Mammary epithelial cell (primary cell): Measurements from ENCODE around the gene HNRNPCL1.
"Not testable (repeated sequence)": the region's sequence is repeated elsewhere in the genome, so short reads cannot be mapped to it uniquely, and the experiment has no call there.

Experiments
- CTCF ChIP-seq, 2 donors: IDR thresholded peaks in 1 of 2; conservative IDR thresholded peaks in 1 of 2; 2 replicates each; pipeline ENCODE4 v1.5.1; 2011 to 2012; ENCODE audit warnings: inconsistent platforms in 2 of 2, low read length in 2 of 2, mild to moderate bottlenecking in 2 of 2, control low read depth in 1 of 2, low read depth in 1 of 2; ENCODE audit not compliant: insufficient read depth in 1 of 2; ENCODE audit errors: extremely low read depth in 1 of 2
- EZH2 ChIP-seq: IDR thresholded peaks from 2 replicates; pipeline ENCODE4 v1.6.1; 2012; ENCODE audit warnings: low read length, inconsistent platforms, borderline replicate concordance

DNA sequence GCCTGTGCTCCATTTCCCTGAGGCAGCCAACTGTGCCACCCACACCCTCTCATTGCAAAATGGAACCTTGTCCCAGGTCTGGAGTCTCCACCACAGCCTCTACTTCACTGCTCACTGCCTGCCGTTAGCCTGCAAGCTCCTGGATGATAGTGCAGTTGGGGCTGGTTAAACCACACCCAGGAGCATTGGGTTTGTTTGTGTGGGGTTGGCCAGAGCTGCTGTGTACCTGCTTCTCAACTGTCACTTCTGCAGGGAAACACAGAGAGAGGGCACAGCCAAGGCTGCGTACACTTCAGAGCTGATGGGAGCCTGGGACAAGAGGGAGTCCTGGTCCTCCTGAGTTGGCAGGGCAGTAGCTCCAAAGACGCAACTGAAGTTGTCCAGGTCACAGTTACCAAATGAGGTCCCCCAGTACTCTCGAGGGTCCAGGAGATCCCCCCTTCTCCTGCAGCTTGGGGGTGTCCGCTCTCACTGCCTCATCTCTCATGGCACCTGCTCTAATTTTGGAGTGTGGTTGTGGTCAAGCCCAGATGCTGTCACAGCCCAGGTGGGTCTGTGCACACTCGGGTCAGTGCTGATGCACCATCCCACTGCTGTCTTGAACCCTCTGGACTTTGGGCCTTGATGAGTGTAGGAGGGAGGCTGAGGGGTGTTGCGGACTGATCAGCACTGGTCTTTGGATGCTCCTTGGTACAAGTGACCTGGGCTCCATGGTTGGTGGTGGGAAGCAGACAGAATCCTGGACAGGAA, 14.8 kb upstream of the HNRNPCL1 start:
- TF ChIP-seq EZH2; CTCF (conservative IDR thresholded peaks at IDR 0.05 in 1 of 2, IDR thresholded peaks at IDR 0.05 in 1 of 2; ENCODE audit: extremely low read depth in 1 of 2, insufficient read depth in 1 of 2, low read depth in 1 of 2, low read length in 2 of 2): not testable (repeated sequence)
